ENCODE data around the gene RRP9.

The RRP9 gene

GRCh38 chr3:51938780-51939425 lies 2.8 kb downstream of the RRP9 start:
- Histone ChIP-seq H3K4me1 (ENCODE audit: control insufficient read depth in 1 of 2, insufficient read depth in 2 of 2, low read length in 2 of 2) (peaks cover 20 to 31% of the 10 kb centered on the region in 2 donors), H3K4me3 (ENCODE audit: low read depth in 1 of 2, low read length in 2 of 2) (no peak overlapping the region), H3K9ac (ENCODE audit: low read depth in 1 of 2, low read length in 2 of 2) (no peak overlapping the region), H3K36me3 (ENCODE audit: control insufficient read depth in 1 of 2, insufficient read depth in 2 of 2, low read length in 2 of 2) (peaks cover 28 to 53% of the 10 kb centered on the region in 2 donors), H3K27ac (ENCODE audit: low read depth, low read length) (no peak overlapping the region), H3K9me3 (ENCODE audit: control insufficient read depth in 1 of 2, low read length in 2 of 2) (no peaks in the 10 kb centered on the region), H3K27me3 (ENCODE audit: control insufficient read depth in 1 of 2, insufficient read depth in 2 of 2, low read length in 2 of 2) (no peaks in the 10 kb centered on the region)

- H3K4me1 ChIP-seq (ENCODE audit: control insufficient read depth in 1 of 2, insufficient read depth in 2 of 2, low read length in 2 of 2): peaks cover 12 to 24% of the 10 kb centered on the region in 2 donors
- H3K4me3 ChIP-seq (ENCODE audit: low read depth in 1 of 2, low read length in 2 of 2): no peak overlapping the region
- no peak overlapping the region for H3K27ac ChIP-seq (ENCODE audit: low read depth, low read length)
- H3K9me3 ChIP-seq (ENCODE audit: control insufficient read depth in 1 of 2, low read length in 2 of 2): no peaks in the 10 kb centered on the region
- H3K36me3 ChIP-seq (ENCODE audit: control insufficient read depth in 1 of 2, insufficient read depth in 2 of 2, low read length in 2 of 2): peaks cover 38 to 62% of the 10 kb centered on the region in 2 donors
- no peaks in the 10 kb centered on the region for H3K27me3 ChIP-seq (ENCODE audit: control insufficient read depth in 1 of 2, insufficient read depth in 2 of 2, low read length in 2 of 2)
- H3K9ac ChIP-seq (ENCODE audit: low read depth in 1 of 2, low read length in 2 of 2): no peak overlapping the region
Measured at GRCh38 chr3:51937611-51938450, 3.9 kb downstream of the RRP9 start.

GRCh38 chr3:51937014-51937413 lies 4.7 kb downstream of the RRP9 start:
- Histone ChIP-seq H3K36me3 (ENCODE audit: control insufficient read depth in 1 of 2, insufficient read depth in 2 of 2, low read length in 2 of 2) (peaks cover 40 to 66% of the 10 kb centered on the region in 2 donors), H3K27ac (ENCODE audit: low read depth, low read length) (no peak overlapping the region), H3K9ac (ENCODE audit: low read depth in 1 of 2, low read length in 2 of 2) (no peak overlapping the region)

GRCh38 chr3:51935886-51936755 lies 5.6 kb downstream of the RRP9 start:
- peaks cover 40 to 66% of the 10 kb centered on the region in 2 donors for H3K36me3 ChIP-seq (ENCODE audit: control insufficient read depth in 1 of 2, insufficient read depth in 2 of 2, low read length in 2 of 2)
- peaks cover 5 to 13% of the 10 kb centered on the region in 2 donors for H3K4me1 ChIP-seq (ENCODE audit: control insufficient read depth in 1 of 2, insufficient read depth in 2 of 2, low read length in 2 of 2)
- H3K9me3 ChIP-seq (ENCODE audit: control insufficient read depth in 1 of 2, low read length in 2 of 2): no peaks in the 10 kb centered on the region
- H3K4me3 ChIP-seq (ENCODE audit: low read depth in 1 of 2, low read length in 2 of 2): no peak overlapping the region
- no peak overlapping the region for H3K9ac ChIP-seq (ENCODE audit: low read depth in 1 of 2, low read length in 2 of 2)
- no peak overlapping the region for H3K27ac ChIP-seq (ENCODE audit: low read depth, low read length)
- no peaks in the 10 kb centered on the region for H3K27me3 ChIP-seq (ENCODE audit: control insufficient read depth in 1 of 2, insufficient read depth in 2 of 2, low read length in 2 of 2)

More at GRCh38 chr3:51937014-51937413, 4.7 kb downstream of the RRP9 start:
- peaks cover 7 to 17% of the 10 kb centered on the region in 2 donors for H3K4me1 ChIP-seq (ENCODE audit: control insufficient read depth in 1 of 2, insufficient read depth in 2 of 2, low read length in 2 of 2)
- H3K4me3 ChIP-seq (ENCODE audit: low read depth in 1 of 2, low read length in 2 of 2): no peak overlapping the region
- H3K9me3 ChIP-seq (ENCODE audit: control insufficient read depth in 1 of 2, low read length in 2 of 2): no peaks in the 10 kb centered on the region
- H3K27me3 ChIP-seq (ENCODE audit: control insufficient read depth in 1 of 2, insufficient read depth in 2 of 2, low read length in 2 of 2): no peaks in the 10 kb centered on the region

- Histone ChIP-seq H3K9ac (ENCODE audit: low read depth in 1 of 2, low read length in 2 of 2) (no peak overlapping the region), H3K36me3 (ENCODE audit: control insufficient read depth in 1 of 2, insufficient read depth in 2 of 2, low read length in 2 of 2) (peaks cover 40 to 66% of the 10 kb centered on the region in 2 donors), H3K9me3 (ENCODE audit: control insufficient read depth in 1 of 2, low read length in 2 of 2) (no peaks in the 10 kb centered on the region), H3K4me1 (ENCODE audit: control insufficient read depth in 1 of 2, insufficient read depth in 2 of 2, low read length in 2 of 2) (peaks cover 0 to 5% of the 10 kb centered on the region in 2 donors), H3K27ac (ENCODE audit: low read depth, low read length) (no peak overlapping the region), H3K27me3 (ENCODE audit: control insufficient read depth in 1 of 2, insufficient read depth in 2 of 2, low read length in 2 of 2) (no peaks in the 10 kb centered on the region), H3K4me3 (ENCODE audit: low read depth in 1 of 2, low read length in 2 of 2) (no peak overlapping the region)
Measured at GRCh38 chr3:51934991-51935885, 6.5 kb downstream of the RRP9 start.

GRCh38 chr3:51934139-51934850 lies 7.4 kb downstream of the RRP9 start:
- Histone ChIP-seq H3K4me1 (ENCODE audit: control insufficient read depth in 1 of 2, insufficient read depth in 2 of 2, low read length in 2 of 2) (no peaks in the 10 kb centered on the region), H3K9me3 (ENCODE audit: control insufficient read depth in 1 of 2, low read length in 2 of 2) (no peaks in the 10 kb centered on the region), H3K27me3 (ENCODE audit: control insufficient read depth in 1 of 2, insufficient read depth in 2 of 2, low read length in 2 of 2) (no peaks in the 10 kb centered on the region), H3K36me3 (ENCODE audit: control insufficient read depth in 1 of 2, insufficient read depth in 2 of 2, low read length in 2 of 2) (peaks cover 40 to 65% of the 10 kb centered on the region in 2 donors), H3K4me3 (ENCODE audit: low read depth in 1 of 2, low read length in 2 of 2) (no peak overlapping the region), H3K9ac (ENCODE audit: low read depth in 1 of 2, low read length in 2 of 2) (no peak overlapping the region), H3K27ac (ENCODE audit: low read depth, low read length) (no peak overlapping the region)

GRCh38 chr3:51933471-51934138 lies 8.1 kb downstream of the RRP9 start:
- H3K27me3 ChIP-seq (ENCODE audit: control insufficient read depth in 1 of 2, insufficient read depth in 2 of 2, low read length in 2 of 2): no peaks in the 10 kb centered on the region
- no peak overlapping the region for H3K4me3 ChIP-seq (ENCODE audit: low read depth in 1 of 2, low read length in 2 of 2)
- H3K9ac ChIP-seq (ENCODE audit: low read depth in 1 of 2, low read length in 2 of 2): no peak overlapping the region
- H3K27ac ChIP-seq (ENCODE audit: low read depth, low read length): no peak overlapping the region
- H3K4me1 ChIP-seq (ENCODE audit: control insufficient read depth in 1 of 2, insufficient read depth in 2 of 2, low read length in 2 of 2): no peaks in the 10 kb centered on the region
- peaks cover 40 to 59% of the 10 kb centered on the region in 2 donors for H3K36me3 ChIP-seq (ENCODE audit: control insufficient read depth in 1 of 2, insufficient read depth in 2 of 2, low read length in 2 of 2)
- no peaks in the 10 kb centered on the region for H3K9me3 ChIP-seq (ENCODE audit: control insufficient read depth in 1 of 2, low read length in 2 of 2)

GRCh38 chr3:51932471-51933370 lies 9.0 kb downstream of the RRP9 start:
- H3K9ac ChIP-seq (ENCODE audit: low read depth in 1 of 2, low read length in 2 of 2): no peak overlapping the region
- H3K27me3 ChIP-seq (ENCODE audit: control insufficient read depth in 1 of 2, insufficient read depth in 2 of 2, low read length in 2 of 2): no peaks in the 10 kb centered on the region
- no peaks in the 10 kb centered on the region for H3K4me1 ChIP-seq (ENCODE audit: control insufficient read depth in 1 of 2, insufficient read depth in 2 of 2, low read length in 2 of 2)
- no peak overlapping the region for H3K4me3 ChIP-seq (ENCODE audit: low read depth in 1 of 2, low read length in 2 of 2)
- no peak overlapping the region for H3K27ac ChIP-seq (ENCODE audit: low read depth, low read length)
- peaks cover 36 to 50% of the 10 kb centered on the region in 2 donors for H3K36me3 ChIP-seq (ENCODE audit: control insufficient read depth in 1 of 2, insufficient read depth in 2 of 2, low read length in 2 of 2)
- no peaks in the 10 kb centered on the region for H3K9me3 ChIP-seq (ENCODE audit: control insufficient read depth in 1 of 2, low read length in 2 of 2)

Measured in duodenal mucosa (tissue), 2 donors.